ENCODE results near the gene MYOM3. TPM values are rescaled to one million over a fixed set of nuclear protein-coding genes. Genes with fewer than 3 reads are reported as not detected.

The MYOM3 gene
- polyA plus RNA-seq, 1 donor from 2014 or later, result not detected

GRCh38 chr1:24107462-24108138 lies 4.3 kb downstream of the MYOM3 start:
- H2AFZ ChIP-seq (ENCODE audit: low read depth, low read length), result no peak overlapping the region
- H3K9ac ChIP-seq (ENCODE audit: low read length), result no peak overlapping the region
- H3K4me2 ChIP-seq (ENCODE audit: low read length), result no peak overlapping the region

DNA sequence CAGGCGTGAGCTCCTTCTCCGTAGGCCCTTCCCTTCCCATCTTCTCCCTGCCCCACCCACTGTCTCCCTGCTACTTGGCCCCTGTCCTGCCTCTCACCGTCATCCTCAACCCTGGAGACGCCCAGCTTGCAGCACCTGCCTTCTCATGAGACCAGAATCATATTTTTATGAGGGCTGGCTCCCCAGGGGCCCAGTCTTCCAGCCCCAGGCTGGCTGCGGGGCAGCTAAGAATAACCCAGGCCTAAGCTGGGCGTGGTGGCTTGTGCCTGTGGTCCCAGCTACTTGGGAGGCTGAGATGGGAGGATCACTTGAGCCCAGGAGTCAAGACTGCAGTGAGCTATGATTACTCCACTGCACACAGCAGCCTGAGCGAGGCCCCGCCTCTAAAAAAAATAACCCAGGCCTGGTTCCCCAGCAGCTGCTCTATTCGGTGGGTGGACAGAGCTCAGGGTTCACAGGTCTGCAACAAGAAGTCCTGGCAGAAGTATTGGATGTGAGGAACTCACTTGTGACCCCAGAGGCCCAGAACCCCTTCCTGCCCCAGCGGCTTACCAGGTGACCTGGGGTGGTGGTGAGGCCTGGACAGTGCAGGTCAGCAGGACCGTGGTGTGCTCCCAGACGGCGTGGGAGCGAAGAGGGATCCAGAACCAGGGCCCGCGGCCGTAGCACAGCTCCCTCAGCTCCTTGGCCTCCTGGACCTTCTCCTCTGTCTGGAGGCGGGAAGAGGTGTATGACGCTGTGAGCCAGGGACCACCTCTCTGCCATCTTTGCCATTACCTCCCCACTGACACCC lies 6.4 kb downstream of the MYOM3 start:
- Histone ChIP-seq H3K4me2 (ENCODE audit: low read length) (no peak overlapping the region), H4K20me1 (ENCODE audit: insufficient read depth) (no peaks in the 10 kb centered on the region), H3K27me3 (ENCODE audit: insufficient read depth, low read depth, low read length) (no peaks in the 10 kb centered on the region), H3K27ac (ENCODE audit: low read length) (no peak overlapping the region), H3K4me3 (ENCODE audit: low read length) (no peak overlapping the region), H3K79me2 (replicated peaks; ENCODE audit: insufficient read depth, low read length) (no peaks in the 10 kb centered on the region), H3K9ac (ENCODE audit: low read length) (no peak overlapping the region), H3K36me3 (ENCODE audit: insufficient read depth, low read length) (no peaks in the 10 kb centered on the region), H2AFZ (ENCODE audit: low read depth, low read length) (no peak overlapping the region), H3K9me3 (ENCODE audit: low read length) (no peaks in the 10 kb centered on the region), H3K9me2 (ENCODE audit: insufficient read depth, low read length) (no peaks in the 10 kb centered on the region), H3F3A (ENCODE audit: insufficient read depth, low read length, poor library complexity, severe bottlenecking) (no peaks in the 10 kb centered on the region)
- TF ChIP-seq, protein P1, sequence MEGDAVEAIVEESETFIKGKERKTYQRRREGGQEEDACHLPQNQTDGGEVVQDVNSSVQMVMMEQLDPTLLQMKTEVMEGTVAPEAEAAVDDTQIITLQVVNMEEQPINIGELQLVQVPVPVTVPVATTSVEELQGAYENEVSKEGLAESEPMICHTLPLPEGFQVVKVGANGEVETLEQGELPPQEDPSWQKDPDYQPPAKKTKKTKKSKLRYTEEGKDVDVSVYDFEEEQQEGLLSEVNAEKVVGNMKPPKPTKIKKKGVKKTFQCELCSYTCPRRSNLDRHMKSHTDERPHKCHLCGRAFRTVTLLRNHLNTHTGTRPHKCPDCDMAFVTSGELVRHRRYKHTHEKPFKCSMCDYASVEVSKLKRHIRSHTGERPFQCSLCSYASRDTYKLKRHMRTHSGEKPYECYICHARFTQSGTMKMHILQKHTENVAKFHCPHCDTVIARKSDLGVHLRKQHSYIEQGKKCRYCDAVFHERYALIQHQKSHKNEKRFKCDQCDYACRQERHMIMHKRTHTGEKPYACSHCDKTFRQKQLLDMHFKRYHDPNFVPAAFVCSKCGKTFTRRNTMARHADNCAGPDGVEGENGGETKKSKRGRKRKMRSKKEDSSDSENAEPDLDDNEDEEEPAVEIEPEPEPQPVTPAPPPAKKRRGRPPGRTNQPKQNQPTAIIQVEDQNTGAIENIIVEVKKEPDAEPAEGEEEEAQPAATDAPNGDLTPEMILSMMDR (IDR thresholded peaks at IDR 0.05; ENCODE audit: poor library complexity, severe bottlenecking), result no peak
- TF ChIP-seq SMC3 (conservative IDR thresholded peaks at IDR 0.05; ENCODE audit: poor library complexity) (no peak), MXI1 (conservative IDR thresholded peaks at IDR 0.05; ENCODE audit: poor library complexity, severe bottlenecking) (no peak), RAD21 (conservative IDR thresholded peaks at IDR 0.05) (no peak), POLR2AphosphoS5 (IDR thresholded peaks at IDR 0.05) (no peak), TAF1 (IDR thresholded peaks at IDR 0.05; ENCODE audit: low read depth) (no peak), EZH2 (IDR thresholded peaks at IDR 0.05; ENCODE audit: borderline replicate concordance, insufficient read depth, low read length, poor library complexity, severe bottlenecking) (no peak)
- TF ChIP-seq, protein P2, sequence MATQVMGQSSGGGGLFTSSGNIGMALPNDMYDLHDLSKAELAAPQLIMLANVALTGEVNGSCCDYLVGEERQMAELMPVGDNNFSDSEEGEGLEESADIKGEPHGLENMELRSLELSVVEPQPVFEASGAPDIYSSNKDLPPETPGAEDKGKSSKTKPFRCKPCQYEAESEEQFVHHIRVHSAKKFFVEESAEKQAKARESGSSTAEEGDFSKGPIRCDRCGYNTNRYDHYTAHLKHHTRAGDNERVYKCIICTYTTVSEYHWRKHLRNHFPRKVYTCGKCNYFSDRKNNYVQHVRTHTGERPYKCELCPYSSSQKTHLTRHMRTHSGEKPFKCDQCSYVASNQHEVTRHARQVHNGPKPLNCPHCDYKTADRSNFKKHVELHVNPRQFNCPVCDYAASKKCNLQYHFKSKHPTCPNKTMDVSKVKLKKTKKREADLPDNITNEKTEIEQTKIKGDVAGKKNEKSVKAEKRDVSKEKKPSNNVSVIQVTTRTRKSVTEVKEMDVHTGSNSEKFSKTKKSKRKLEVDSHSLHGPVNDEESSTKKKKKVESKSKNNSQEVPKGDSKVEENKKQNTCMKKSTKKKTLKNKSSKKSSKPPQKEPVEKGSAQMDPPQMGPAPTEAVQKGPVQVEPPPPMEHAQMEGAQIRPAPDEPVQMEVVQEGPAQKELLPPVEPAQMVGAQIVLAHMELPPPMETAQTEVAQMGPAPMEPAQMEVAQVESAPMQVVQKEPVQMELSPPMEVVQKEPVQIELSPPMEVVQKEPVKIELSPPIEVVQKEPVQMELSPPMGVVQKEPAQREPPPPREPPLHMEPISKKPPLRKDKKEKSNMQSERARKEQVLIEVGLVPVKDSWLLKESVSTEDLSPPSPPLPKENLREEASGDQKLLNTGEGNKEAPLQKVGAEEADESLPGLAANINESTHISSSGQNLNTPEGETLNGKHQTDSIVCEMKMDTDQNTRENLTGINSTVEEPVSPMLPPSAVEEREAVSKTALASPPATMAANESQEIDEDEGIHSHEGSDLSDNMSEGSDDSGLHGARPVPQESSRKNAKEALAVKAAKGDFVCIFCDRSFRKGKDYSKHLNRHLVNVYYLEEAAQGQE (IDR thresholded peaks at IDR 0.05; ENCODE audit: borderline replicate concordance), result no peak

More at GRCh38 chr1:24107462-24108138, 4.3 kb downstream of the MYOM3 start:
- no peak for TF ChIP-seq TAF1 (IDR thresholded peaks at IDR 0.05; ENCODE audit: low read depth)
- TF ChIP-seq EZH2 (IDR thresholded peaks at IDR 0.05; ENCODE audit: borderline replicate concordance, insufficient read depth, low read length, poor library complexity, severe bottlenecking), result no peak
- TF ChIP-seq, protein P2 (IDR thresholded peaks at IDR 0.05; ENCODE audit: borderline replicate concordance), result no peak
- TF ChIP-seq SMC3 (conservative IDR thresholded peaks at IDR 0.05; ENCODE audit: poor library complexity), result no peak
- no peak for TF ChIP-seq POLR2AphosphoS5 (IDR thresholded peaks at IDR 0.05)
- TF ChIP-seq MXI1 (conservative IDR thresholded peaks at IDR 0.05; ENCODE audit: poor library complexity, severe bottlenecking), result no peak
- TF ChIP-seq EP300 (conservative IDR thresholded peaks at IDR 0.05; ENCODE audit: poor library complexity, severe bottlenecking), result no peak
- no peak for TF ChIP-seq RAD21 (conservative IDR thresholded peaks at IDR 0.05)
- TF ChIP-seq, protein P1 (IDR thresholded peaks at IDR 0.05; ENCODE audit: poor library complexity, severe bottlenecking), result no peak
- no peaks in the 10 kb centered on the region for H3K36me3 ChIP-seq (ENCODE audit: insufficient read depth, low read length)
- no peaks in the 10 kb centered on the region for H3K9me3 ChIP-seq (ENCODE audit: low read length)
- H4K20me1 ChIP-seq (ENCODE audit: insufficient read depth), result no peaks in the 10 kb centered on the region
- H3K4me3 ChIP-seq (ENCODE audit: low read length), result no peak overlapping the region
- H3K27me3 ChIP-seq (ENCODE audit: insufficient read depth, low read depth, low read length), result no peaks in the 10 kb centered on the region
- H3F3A ChIP-seq (ENCODE audit: insufficient read depth, low read length, poor library complexity, severe bottlenecking), result no peaks in the 10 kb centered on the region
- H3K9me2 ChIP-seq (ENCODE audit: insufficient read depth, low read length), result no peaks in the 10 kb centered on the region
- no peaks in the 10 kb centered on the region for H3K79me2 ChIP-seq (replicated peaks; ENCODE audit: insufficient read depth, low read length)
- H3K27ac ChIP-seq (ENCODE audit: low read length), result no peak overlapping the region

All from neural cell (in vitro differentiated cells).